ENCODE data around the gene AOPEP. TPM values are rescaled to one million over a fixed set of nuclear protein-coding genes. Genes with fewer than 3 reads are reported as not detected.

AOPEP gene
- total and polyA plus RNA-seq, 2 of the 13 experiments (the other 11 are each of a cell fraction or from before 2014, with no cell fraction given) = 22.2 to 41.6 TPM

DNA sequence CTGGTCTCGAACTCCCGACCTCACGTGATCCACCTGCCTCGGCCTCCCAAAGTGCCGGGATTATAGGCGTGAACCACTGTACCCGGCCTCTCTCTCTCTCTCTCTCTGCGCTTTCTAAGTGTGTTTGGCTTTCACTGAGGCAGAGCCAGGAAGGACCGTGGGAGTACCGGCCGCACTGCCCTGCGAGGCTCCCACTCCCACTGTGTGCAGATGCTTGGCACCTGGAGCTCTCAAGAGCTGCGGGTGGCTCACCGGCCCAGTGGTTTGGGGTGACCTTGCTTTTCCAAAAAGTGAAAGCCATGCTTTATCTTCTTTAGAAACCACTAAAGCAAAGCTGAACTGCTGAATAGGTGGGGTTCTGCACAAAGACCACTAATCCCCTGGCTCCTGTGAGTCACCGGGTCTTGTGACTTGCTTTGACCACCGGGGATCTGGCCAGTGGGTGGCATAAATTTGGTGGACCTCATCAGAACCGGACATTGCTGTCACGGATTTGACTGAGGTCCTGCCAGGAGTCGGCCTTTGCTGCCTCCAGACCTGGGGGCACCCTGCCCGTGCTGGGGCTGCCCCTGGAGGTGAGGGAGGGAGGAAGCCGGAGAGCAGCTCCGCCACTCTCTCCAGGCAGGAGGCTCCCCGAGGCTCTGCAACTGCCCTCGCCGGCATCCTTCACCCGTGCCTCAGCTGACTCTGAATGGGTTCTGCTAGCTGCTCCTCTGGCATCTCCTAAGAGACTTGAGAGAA, 362.1 kb downstream of the AOPEP start:
- Histone ChIP-seq H3K27me3 (ENCODE audit: control insufficient read depth in 1 of 2, insufficient read depth in 2 of 2, low read length in 2 of 2) (no peaks in the 10 kb centered on the region; a peak in 1 of 5 replicates), H3K4me3 (replicated peaks in 1 of 3; ENCODE audit: insufficient read depth in 1 of 3, low read depth in 2 of 3, low read length in 3 of 3) (no peak overlapping the region), H3K27ac (ENCODE audit: extremely low read length, insufficient read depth, low read length) (no peak overlapping the region), H3K4me2 (ENCODE audit: low read depth, low read length) (no peak overlapping the region), H3K9ac (ENCODE audit: insufficient read depth, low read depth, low read length) (no peak overlapping the region), H3K4me1 (ENCODE audit: insufficient read depth, low read length) (peaks cover 18% of the 10 kb centered on the region), H2AFZ (ENCODE audit: low read length) (no peak overlapping the region), H3K9me3 (ENCODE audit: low read length) (no peaks in the 10 kb centered on the region), H4K20me1 (ENCODE audit: insufficient read depth, low read length) (peaks cover 7% of the 10 kb centered on the region; the same call in 1 of the 2 replicates), H3K79me2 (ENCODE audit: insufficient read depth, low read length) (no peaks in the 10 kb centered on the region), H3K36me3 (replicated peaks in 1 of 2; ENCODE audit: control insufficient read depth in 1 of 2, insufficient read depth in 2 of 2, low read length in 2 of 2) (peaks cover 25 to 46% of the 10 kb centered on the region in 2 experiments)
- in situ Hi-C loops (cut with HindIII; ENCODE audit: extremely low pct_ligation_motif_present, low pct_unique_long_range_greater_than_20kb) (no loop called here), intact Hi-C loops (cut with micrococcal nuclease; ENCODE audit: unreplicated experiment) (no loop called here)
- 92% methylated on average over 12 of the region's 26 CpGs for WGBS (ENCODE audit: low lambda C conversion rate)
- DNase-seq (ENCODE audit: low spot score) = no peak
- ChIA-PET CTCF (ENCODE audit: low intra/inter-chr PET ratio, low total read pairs) (no interaction called here), POLR2A (no interaction called here)
- no peak for TF ChIP-seq TGIF2 (CRISPR knock-in tag; IDR thresholded peaks at IDR 0.05)
- TF ChIP-seq, protein P1, sequence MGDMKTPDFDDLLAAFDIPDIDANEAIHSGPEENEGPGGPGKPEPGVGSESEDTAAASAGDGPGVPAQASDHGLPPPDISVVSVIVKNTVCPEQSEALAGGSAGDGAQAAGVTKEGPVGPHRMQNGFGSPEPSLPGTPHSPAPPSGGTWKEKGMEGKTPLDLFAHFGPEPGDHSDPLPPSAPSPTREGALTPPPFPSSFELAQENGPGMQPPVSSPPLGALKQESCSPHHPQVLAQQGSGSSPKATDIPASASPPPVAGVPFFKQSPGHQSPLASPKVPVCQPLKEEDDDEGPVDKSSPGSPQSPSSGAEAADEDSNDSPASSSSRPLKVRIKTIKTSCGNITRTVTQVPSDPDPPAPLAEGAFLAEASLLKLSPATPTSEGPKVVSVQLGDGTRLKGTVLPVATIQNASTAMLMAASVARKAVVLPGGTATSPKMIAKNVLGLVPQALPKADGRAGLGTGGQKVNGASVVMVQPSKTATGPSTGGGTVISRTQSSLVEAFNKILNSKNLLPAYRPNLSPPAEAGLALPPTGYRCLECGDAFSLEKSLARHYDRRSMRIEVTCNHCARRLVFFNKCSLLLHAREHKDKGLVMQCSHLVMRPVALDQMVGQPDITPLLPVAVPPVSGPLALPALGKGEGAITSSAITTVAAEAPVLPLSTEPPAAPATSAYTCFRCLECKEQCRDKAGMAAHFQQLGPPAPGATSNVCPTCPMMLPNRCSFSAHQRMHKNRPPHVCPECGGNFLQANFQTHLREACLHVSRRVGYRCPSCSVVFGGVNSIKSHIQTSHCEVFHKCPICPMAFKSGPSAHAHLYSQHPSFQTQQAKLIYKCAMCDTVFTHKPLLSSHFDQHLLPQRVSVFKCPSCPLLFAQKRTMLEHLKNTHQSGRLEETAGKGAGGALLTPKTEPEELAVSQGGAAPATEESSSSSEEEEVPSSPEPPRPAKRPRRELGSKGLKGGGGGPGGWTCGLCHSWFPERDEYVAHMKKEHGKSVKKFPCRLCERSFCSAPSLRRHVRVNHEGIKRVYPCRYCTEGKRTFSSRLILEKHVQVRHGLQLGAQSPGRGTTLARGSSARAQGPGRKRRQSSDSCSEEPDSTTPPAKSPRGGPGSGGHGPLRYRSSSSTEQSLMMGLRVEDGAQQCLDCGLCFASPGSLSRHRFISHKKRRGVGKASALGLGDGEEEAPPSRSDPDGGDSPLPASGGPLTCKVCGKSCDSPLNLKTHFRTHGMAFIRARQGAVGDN (CRISPR knock-in tag; IDR thresholded peaks at IDR 0.05) = peak; percentile 10; the same call in 1 of the 2 replicates
- TF ChIP-seq AGO2 (optimal IDR thresholded peaks at IDR 0.05; ENCODE audit: low read depth, low read length) = peak; percentile 67
- FAIRE-seq = no peak
- BruUV-seq (replicated peaks) = no TSS peak
- no peak for ATAC-seq
